ENCODE results near the gene ELOVL7. TPM values are rescaled to one million over a fixed set of nuclear protein-coding genes. Genes with fewer than 3 reads are reported as not detected.
"Not testable (repeated sequence)": the region's sequence is repeated elsewhere in the genome, so short reads cannot be mapped to it uniquely, and the experiment has no call there.

The ELOVL7 gene
- total RNA-seq, 4 donors from 2014 or later, result 1.2 to 7.0 (median 5.3) TPM

DNA sequence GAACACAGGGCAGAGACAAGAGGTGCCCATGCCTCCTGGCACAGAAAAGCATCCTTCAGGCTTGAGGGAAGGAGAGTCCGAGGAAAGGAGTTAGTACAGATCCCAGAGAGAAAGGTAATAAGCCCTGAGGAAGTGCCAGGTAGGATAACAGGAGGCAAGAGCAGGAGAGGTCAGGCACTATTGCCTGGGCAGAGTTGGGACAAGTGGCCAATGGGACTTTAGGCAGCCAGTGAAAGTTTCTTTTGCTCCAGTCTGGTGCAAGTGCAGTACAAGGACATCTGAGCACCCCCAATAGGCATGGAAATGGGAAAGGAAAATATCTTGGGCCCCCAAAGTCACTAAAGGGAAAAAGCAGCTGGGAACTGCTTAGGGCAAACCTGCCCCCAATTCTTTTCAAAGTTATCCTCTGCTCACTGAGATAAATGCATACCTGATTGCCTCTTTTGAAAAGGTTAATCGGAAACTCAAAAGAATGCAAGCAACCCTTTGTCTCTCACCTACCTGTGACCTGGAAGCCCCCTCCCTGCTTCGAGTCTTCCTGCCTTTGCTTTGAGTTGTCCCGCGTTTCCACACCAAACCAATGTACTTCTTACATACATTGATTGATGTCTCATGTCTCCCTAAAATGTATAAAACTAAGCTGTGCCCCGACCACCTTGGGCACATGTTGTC, 46.5 kb downstream of the ELOVL7 start:
- Histone ChIP-seq H3K36me3 (no peaks in the 10 kb centered on the region), H3K4me3 (no peak overlapping the region), H3K4me1 (no peaks in the 10 kb centered on the region), H3K9me3 (no peaks in the 10 kb centered on the region), H3K27ac (replicated peaks in 1 of 4) (no peak overlapping the region), H3K27me3 (peaks cover 0 to 3% (median 0%) of the 10 kb centered on the region in 4 donors)
- no peak for DNase-seq (ENCODE audit: extremely low spot score)
- intact Hi-C loops (cut with DNase I), result no loop called here
- WGBS, result 15% methylated on average over 6 of the region's 6 CpGs
- no peak for TF ChIP-seq POLR2A (IDR thresholded peaks at IDR 0.05; ENCODE audit: low read depth)
- TF ChIP-seq EP300 (IDR thresholded peaks at IDR 0.05), result no peak
- TF ChIP-seq POLR2AphosphoS5 (IDR thresholded peaks at IDR 0.05), result no peak
- TF ChIP-seq, protein P1, sequence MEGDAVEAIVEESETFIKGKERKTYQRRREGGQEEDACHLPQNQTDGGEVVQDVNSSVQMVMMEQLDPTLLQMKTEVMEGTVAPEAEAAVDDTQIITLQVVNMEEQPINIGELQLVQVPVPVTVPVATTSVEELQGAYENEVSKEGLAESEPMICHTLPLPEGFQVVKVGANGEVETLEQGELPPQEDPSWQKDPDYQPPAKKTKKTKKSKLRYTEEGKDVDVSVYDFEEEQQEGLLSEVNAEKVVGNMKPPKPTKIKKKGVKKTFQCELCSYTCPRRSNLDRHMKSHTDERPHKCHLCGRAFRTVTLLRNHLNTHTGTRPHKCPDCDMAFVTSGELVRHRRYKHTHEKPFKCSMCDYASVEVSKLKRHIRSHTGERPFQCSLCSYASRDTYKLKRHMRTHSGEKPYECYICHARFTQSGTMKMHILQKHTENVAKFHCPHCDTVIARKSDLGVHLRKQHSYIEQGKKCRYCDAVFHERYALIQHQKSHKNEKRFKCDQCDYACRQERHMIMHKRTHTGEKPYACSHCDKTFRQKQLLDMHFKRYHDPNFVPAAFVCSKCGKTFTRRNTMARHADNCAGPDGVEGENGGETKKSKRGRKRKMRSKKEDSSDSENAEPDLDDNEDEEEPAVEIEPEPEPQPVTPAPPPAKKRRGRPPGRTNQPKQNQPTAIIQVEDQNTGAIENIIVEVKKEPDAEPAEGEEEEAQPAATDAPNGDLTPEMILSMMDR (IDR thresholded peaks at IDR 0.05), result no peak

DNA sequence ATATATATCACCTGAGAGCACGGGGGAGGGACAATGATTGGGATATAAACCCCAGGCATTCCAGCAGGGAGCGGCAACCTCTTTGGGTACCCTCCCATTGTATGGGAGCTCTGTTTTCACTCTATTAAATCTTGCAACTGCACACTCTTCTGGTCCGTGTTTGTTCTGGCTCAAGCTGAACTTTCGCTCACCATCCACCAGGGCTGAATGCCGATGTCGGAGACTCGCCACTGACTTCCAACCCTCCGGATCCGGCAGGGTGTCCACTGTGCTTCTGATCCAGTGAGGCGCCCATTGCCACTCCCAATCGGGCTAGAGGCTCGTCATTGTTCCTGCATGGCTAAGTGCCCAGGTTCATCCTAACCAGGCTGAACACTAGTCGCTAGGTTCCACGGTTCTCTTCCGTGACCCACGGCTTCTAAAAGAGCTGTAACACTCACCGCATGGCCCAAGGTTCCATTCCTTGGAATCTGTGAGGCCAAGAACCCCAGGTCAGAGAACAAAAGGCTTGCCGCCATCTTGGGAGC, 48.6 kb downstream of the ELOVL7 start:
- intact Hi-C loops (cut with DNase I); H3K36me3 ChIP-seq; H3K27ac ChIP-seq (replicated peaks in 1 of 4); H3K27me3 ChIP-seq; DNase-seq (ENCODE audit: extremely low spot score); H3K9me3 ChIP-seq; H3K4me1 ChIP-seq; H3K4me3 ChIP-seq: not testable (repeated sequence)
- WGBS, result 97% methylated on average over 18 of the region's 18 CpGs

DNA sequence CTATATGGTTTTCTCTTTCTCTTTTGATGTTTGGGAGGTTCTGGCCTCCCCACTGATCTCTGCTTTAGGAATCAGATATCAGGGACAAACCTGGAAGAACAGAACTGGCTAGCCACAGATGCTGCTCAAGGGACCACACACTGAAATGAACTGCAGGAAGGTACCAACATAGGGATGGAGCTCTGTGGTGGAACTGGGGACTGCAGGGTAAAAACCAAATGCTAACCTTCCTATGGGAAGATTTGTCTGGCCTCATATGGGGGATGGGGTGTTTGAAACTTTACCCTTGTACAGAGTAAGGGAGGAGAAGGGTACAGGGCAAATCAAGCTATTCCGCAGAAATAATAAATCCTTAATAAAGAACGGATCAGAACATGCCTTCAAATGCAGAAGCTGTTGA, 49.4 kb downstream of the ELOVL7 start:
- Histone ChIP-seq H3K9me3 (no peaks in the 10 kb centered on the region), H3K4me1 (no peaks in the 10 kb centered on the region), H3K4me3 (no peak overlapping the region), H3K36me3 (no peaks in the 10 kb centered on the region), H3K27ac (replicated peaks in 1 of 4) (no peak overlapping the region), H3K27me3 (peaks cover 0 to 3% (median 0%) of the 10 kb centered on the region in 4 donors)
- WGBS, result 84% methylated on average over 2 of the region's 2 CpGs
- intact Hi-C loops (cut with DNase I), result no loop called here
- no peak for TF ChIP-seq EP300 (IDR thresholded peaks at IDR 0.05)
- TF ChIP-seq POLR2AphosphoS5 (IDR thresholded peaks at IDR 0.05), result no peak
- TF ChIP-seq, protein P1 (IDR thresholded peaks at IDR 0.05), result no peak
- TF ChIP-seq POLR2A (IDR thresholded peaks at IDR 0.05; ENCODE audit: low read depth), result no peak
- no peak for DNase-seq (ENCODE audit: extremely low spot score)

DNA sequence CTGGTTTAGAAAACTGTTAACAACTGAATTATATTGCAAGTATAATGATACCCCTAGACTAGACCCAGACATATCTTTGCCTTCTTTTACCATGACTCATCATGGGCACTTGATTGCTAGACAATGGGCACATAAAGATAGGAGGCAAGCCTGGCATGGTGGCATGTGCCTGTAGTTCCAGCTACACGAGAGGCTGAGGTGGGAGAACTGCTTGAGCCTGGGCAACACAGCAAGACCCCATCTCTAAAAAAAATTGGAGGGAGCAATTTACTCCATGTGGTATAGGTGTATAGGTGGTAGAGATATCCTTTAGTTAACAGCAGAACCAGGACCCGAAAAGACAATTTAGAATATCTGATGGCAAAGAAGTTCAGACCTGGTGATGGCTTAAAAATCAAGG, 51.6 kb downstream of the ELOVL7 start:
- TF ChIP-seq EP300 (IDR thresholded peaks at IDR 0.05), result no peak
- TF ChIP-seq POLR2A (IDR thresholded peaks at IDR 0.05; ENCODE audit: low read depth), result no peak
- TF ChIP-seq POLR2AphosphoS5 (IDR thresholded peaks at IDR 0.05), result no peak
- TF ChIP-seq, protein P1 (IDR thresholded peaks at IDR 0.05), result no peak
- no peaks in the 10 kb centered on the region for H3K9me3 ChIP-seq
- H3K4me1 ChIP-seq, result no peaks in the 10 kb centered on the region
- H3K27ac ChIP-seq (replicated peaks in 1 of 4), result no peak overlapping the region
- H3K36me3 ChIP-seq, result no peaks in the 10 kb centered on the region
- intact Hi-C loops (cut with DNase I), result no loop called here
- H3K27me3 ChIP-seq, result peaks cover 0 to 3% (median 0%) of the 10 kb centered on the region in 4 donors
- DNase-seq (ENCODE audit: extremely low spot score), result no peak
- 89% methylated on average over 2 of the region's 2 CpGs for WGBS
- no peak overlapping the region for H3K4me3 ChIP-seq

DNA sequence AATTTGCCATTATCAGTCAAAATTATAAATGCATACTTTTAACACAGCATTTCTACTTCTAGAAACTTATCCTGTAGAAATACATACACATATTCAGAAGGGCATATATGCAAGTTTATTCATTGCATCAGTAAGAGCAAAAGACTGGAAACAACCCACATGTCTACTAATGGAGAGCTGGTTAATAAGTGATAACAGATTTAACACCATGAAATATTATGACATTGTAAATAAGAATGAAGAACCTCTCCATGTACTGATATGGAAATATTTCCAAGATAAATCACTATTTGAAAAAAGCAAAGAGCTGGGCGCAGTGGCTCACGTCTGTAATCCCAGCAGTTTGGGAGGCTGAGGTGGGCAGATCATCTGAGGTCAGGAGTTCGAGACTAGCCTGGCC, 54.5 kb downstream of the ELOVL7 start:
- WGBS, result 59% methylated on average over 3 of the region's 3 CpGs
- intact Hi-C loops (cut with DNase I), result no loop called here
- Histone ChIP-seq H3K27me3 (no peaks in the 10 kb centered on the region), H3K27ac (replicated peaks in 1 of 4) (no peak overlapping the region), H3K4me3 (no peak overlapping the region), H3K4me1 (no peaks in the 10 kb centered on the region), H3K36me3 (no peaks in the 10 kb centered on the region), H3K9me3 (no peaks in the 10 kb centered on the region)
- TF ChIP-seq POLR2AphosphoS5 (IDR thresholded peaks at IDR 0.05), result no peak
- TF ChIP-seq, protein P1 (IDR thresholded peaks at IDR 0.05), result no peak
- no peak for TF ChIP-seq EP300 (IDR thresholded peaks at IDR 0.05)
- no peak for TF ChIP-seq POLR2A (IDR thresholded peaks at IDR 0.05; ENCODE audit: low read depth)
- DNase-seq (ENCODE audit: extremely low spot score), result no peak

Data from esophagus muscularis mucosa (tissue), 4 donors.